Measurements from ENCODE around the gene AP4M1.

GRCh38 chr7:100152404-100152803 lies 51.0 kb downstream of the AP4M1 start:
- TF ChIP-seq CTCF (conservative IDR thresholded peaks at IDR 0.05; ENCODE audit: low read depth, low read length) (no peak), EZH2 (IDR thresholded peaks at IDR 0.05; ENCODE audit: low read length, unreplicated experiment) (no peak)

Data from PC-3 (cell line).